Mesenchymal stem cell (in vitro differentiated cells and primary cell): ENCODE results near the gene ZNF44.

Source experiments
- DNase-seq: peaks from one replicate; pipeline ENCODE4 v3.0.0-alpha.2; 2013
- H2AFZ ChIP-seq: one replicate; pipeline ENCODE4 v1.6.1; 2013; ENCODE audit warnings: low read depth, mild to moderate bottlenecking, control low read depth, inconsistent platforms, low read length, moderate library complexity
- H2AK5ac ChIP-seq: 2 replicates; pipeline ENCODE4 v1.6.1; 2013; ENCODE audit warnings: low read length, moderate library complexity, mild to moderate bottlenecking, inconsistent platforms; ENCODE audit not compliant: severe bottlenecking
- H2BK120ac ChIP-seq: one replicate; pipeline ENCODE4 v1.6.1; 2013; ENCODE audit warnings: low read depth, mild to moderate bottlenecking, inconsistent platforms, low read length, moderate library complexity
- H2BK12ac ChIP-seq, 2 experiments: one replicate each; pipeline ENCODE4 v1.6.1; 2013; ENCODE audit warnings: inconsistent platforms in 2 of 2, low read length in 2 of 2, mild to moderate bottlenecking in 2 of 2, moderate library complexity in 2 of 2, control low read depth in 1 of 2
- H2BK15ac ChIP-seq: one replicate; pipeline ENCODE4 v1.6.1; 2013; ENCODE audit warnings: mild to moderate bottlenecking, low read depth, inconsistent platforms; ENCODE audit not compliant: poor library complexity, severe bottlenecking
- H2BK5ac ChIP-seq: 2 replicates; pipeline ENCODE4 v1.6.1; 2013; ENCODE audit warnings: low read depth, mild to moderate bottlenecking, low read length, control low read depth, inconsistent platforms; ENCODE audit not compliant: poor library complexity, severe bottlenecking
- H3K14ac ChIP-seq, 2 experiments: one replicate each; pipeline ENCODE4 v1.6.1; 2013; ENCODE audit warnings: inconsistent platforms in 2 of 2, low read length in 2 of 2, control low read depth in 1 of 2, mild to moderate bottlenecking in 1 of 2, moderate library complexity in 1 of 2
- H3K18ac ChIP-seq, 2 experiments: one replicate each; pipeline ENCODE4 v1.6.1; 2013; ENCODE audit warnings: inconsistent platforms in 2 of 2, low read length in 2 of 2, control low read depth in 1 of 2, low read depth in 1 of 2, mild to moderate bottlenecking in 1 of 2
- H3K23ac ChIP-seq, 2 experiments: one replicate each; pipeline ENCODE4 v1.6.1; 2013; ENCODE audit warnings: inconsistent platforms in 2 of 2, low read length in 2 of 2, mild to moderate bottlenecking in 2 of 2, moderate library complexity in 2 of 2, control low read depth in 1 of 2
- H3K27ac ChIP-seq: 2 replicates; pipeline ENCODE4 v1.5.1; 2013; ENCODE audit warnings: mild to moderate bottlenecking, moderate library complexity, low read length, control low read depth, inconsistent platforms; ENCODE audit not compliant: poor library complexity, severe bottlenecking
- H3K27me3 ChIP-seq, 2 experiments: 2 replicates each; pipeline versions ENCODE4 v1.6.1 to v1.7.0; 2013; ENCODE audit warnings: low read length in 2 of 2, mild to moderate bottlenecking in 2 of 2, moderate library complexity in 2 of 2, control low read depth in 1 of 2, inconsistent platforms in 1 of 2; ENCODE audit not compliant: control insufficient read depth in 1 of 2, insufficient read depth in 1 of 2
- H3K36me3 ChIP-seq, 2 experiments: 2 replicates each; pipeline versions ENCODE4 v1.6.1 to v1.7.0; 2013; ENCODE audit warnings: low read length in 2 of 2, control low read depth in 1 of 2, inconsistent platforms in 1 of 2, low read depth in 1 of 2, mild to moderate bottlenecking in 1 of 2; ENCODE audit not compliant: insufficient read depth in 2 of 2, control insufficient read depth in 1 of 2
- H3K4ac ChIP-seq, 2 experiments: one replicate each; pipeline ENCODE4 v1.6.1; 2013; ENCODE audit warnings: inconsistent platforms in 2 of 2, low read length in 2 of 2, mild to moderate bottlenecking in 2 of 2, moderate library complexity in 2 of 2, control low read depth in 1 of 2, low read depth in 1 of 2
- H3K4me1 ChIP-seq: 2 replicates; pipeline ENCODE4 v1.6.1; 2013; ENCODE audit warnings: low read depth, low read length, control low read depth; ENCODE audit not compliant: control insufficient read depth, insufficient read depth
- H3K4me2 ChIP-seq: 2 replicates; pipeline ENCODE4 v1.6.1; 2013; ENCODE audit warnings: low read length, mild to moderate bottlenecking, inconsistent platforms; ENCODE audit not compliant: poor library complexity, severe bottlenecking
- H3K4me3 ChIP-seq, 2 experiments: 2 replicates each; pipeline versions ENCODE4 v1.5.1 to v1.7.0; 2013; ENCODE audit warnings: low read length in 2 of 2, mild to moderate bottlenecking in 2 of 2, control low read depth in 1 of 2, low read depth in 1 of 2; ENCODE audit not compliant: insufficient read depth in 1 of 2
- H3K79me1 ChIP-seq: replicated peaks from 2 replicates; pipeline ENCODE4 v1.6.1; 2013; ENCODE audit warnings: mild to moderate bottlenecking, control low read depth, low read length, inconsistent platforms; ENCODE audit not compliant: poor library complexity, severe bottlenecking
- H3K9ac ChIP-seq: 2 replicates; pipeline ENCODE4 v1.7.0; 2013; ENCODE audit warnings: mild to moderate bottlenecking, low read length, moderate library complexity
- H3K9me3 ChIP-seq: 2 replicates; pipeline ENCODE4 v1.7.0; 2013; ENCODE audit warnings: mild to moderate bottlenecking, low read length; ENCODE audit not compliant: control insufficient read depth
- H4K8ac ChIP-seq: one replicate; pipeline ENCODE4 v1.6.1; 2013; ENCODE audit warnings: inconsistent platforms, mild to moderate bottlenecking, low read length, moderate library complexity
- H4K91ac ChIP-seq: one replicate; pipeline ENCODE4 v1.6.1; 2013; ENCODE audit warnings: mild to moderate bottlenecking, low read length, inconsistent platforms
- WGBS: methylation state at CpG from one replicate; pipeline ENCODE4 v1.1.7; 2013; ENCODE audit warnings: mixed read lengths; 5-methylcytosine and 5-hydroxymethylcytosine counted together

ZNF44 gene

GRCh38 chr19:12261554-12261953, 33.1 kb downstream of the ZNF44 start:
- Histone ChIP-seq H3K4me1 (no peaks in the 10 kb centered on the region), H4K8ac (no peak overlapping the region), H3K9ac (no peak overlapping the region), H2AFZ (no peak overlapping the region), H3K27ac (no peak overlapping the region), H3K23ac (no peak overlapping the region), H3K27me3 (no peaks in the 10 kb centered on the region), H3K14ac (no peak overlapping the region), H2BK120ac (no peak overlapping the region), H2AK5ac (no peak overlapping the region), H2BK5ac (no peak overlapping the region), H3K18ac (no peak overlapping the region), H3K79me1 (peaks cover 2% of the 10 kb centered on the region), H4K91ac (no peak overlapping the region), H3K4ac (no peak overlapping the region), H3K36me3 (peaks cover 0 to 7% of the 10 kb centered on the region in 2 experiments), H2BK15ac (no peak overlapping the region), H2BK12ac (no peak overlapping the region), H3K4me3 (no peak overlapping the region), H3K4me2 (no peak overlapping the region), H3K9me3 (peaks cover 77% of the 10 kb centered on the region)
- no peak for DNase-seq
- no CpG with 5 or more reads among the region's 1 CpG for WGBS

DNA sequence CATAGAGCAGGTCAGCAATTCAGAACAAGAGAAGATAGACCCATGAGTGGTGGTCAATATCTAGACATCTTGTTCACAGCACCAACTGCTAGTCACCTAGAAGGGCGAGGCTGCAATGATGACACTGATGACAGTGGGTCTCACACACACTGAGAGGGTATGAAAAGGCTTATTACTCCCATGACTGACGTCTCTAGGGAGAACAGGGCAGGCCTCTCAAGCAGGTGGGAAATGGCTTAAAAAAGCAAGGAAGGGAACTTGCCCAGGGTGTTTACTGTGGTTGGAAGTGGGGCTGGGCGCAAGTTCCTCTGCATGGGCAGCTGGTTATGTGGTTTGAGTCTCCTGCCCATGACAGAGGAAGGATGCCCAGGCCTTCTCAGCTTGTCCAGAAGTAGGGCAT, 33.8 kb downstream of the ZNF44 start:
- no peaks in the 10 kb centered on the region for H3K27me3 ChIP-seq
- no peak overlapping the region for H4K8ac ChIP-seq
- 75% methylated on average over 3 of the region's 3 CpGs for WGBS
- no peaks in the 10 kb centered on the region for H3K4me1 ChIP-seq
- H3K4ac ChIP-seq = no peak overlapping the region
- H3K9me3 ChIP-seq = peaks cover 77% of the 10 kb centered on the region
- H2BK5ac ChIP-seq = no peak overlapping the region
- H3K14ac ChIP-seq = no peak overlapping the region
- no peak overlapping the region for H3K23ac ChIP-seq
- H3K79me1 ChIP-seq = no peaks in the 10 kb centered on the region
- H3K4me3 ChIP-seq = no peak overlapping the region
- H2AFZ ChIP-seq = no peak overlapping the region
- no peak overlapping the region for H3K27ac ChIP-seq
- no peak overlapping the region for H2BK12ac ChIP-seq
- DNase-seq = no peak
- H2BK120ac ChIP-seq = no peak overlapping the region
- H3K18ac ChIP-seq = no peak overlapping the region
- H2AK5ac ChIP-seq = no peak overlapping the region
- peaks cover 0 to 2% of the 10 kb centered on the region in 2 experiments for H3K36me3 ChIP-seq
- H3K9ac ChIP-seq = no peak overlapping the region
- peak overlapping the region; percentile 56 for H4K91ac ChIP-seq
- H3K4me2 ChIP-seq = no peak overlapping the region
- no peak overlapping the region for H2BK15ac ChIP-seq

DNA sequence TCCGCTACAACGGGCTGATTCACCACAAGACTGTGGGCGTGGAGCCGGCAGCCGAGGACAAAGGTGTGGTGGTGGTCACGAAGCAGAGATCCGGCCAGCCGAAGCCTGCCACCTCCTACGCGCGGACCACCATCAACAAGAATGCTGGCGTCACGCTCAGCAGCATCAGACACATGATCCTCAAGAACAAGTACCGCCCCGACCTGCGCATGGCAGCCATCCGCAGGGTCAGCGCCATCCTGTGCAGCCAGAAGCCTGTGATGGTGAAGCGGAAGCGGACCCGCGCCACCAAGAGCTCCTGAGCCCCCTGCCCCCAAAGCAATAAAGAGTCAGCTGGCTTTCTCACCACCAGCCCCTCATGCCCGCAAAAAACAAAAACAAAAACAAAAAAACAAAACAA, 34.4 kb downstream of the ZNF44 start:
- no peak overlapping the region for H3K4me3 ChIP-seq
- no peak overlapping the region for H3K14ac ChIP-seq
- no peak overlapping the region for H3K9ac ChIP-seq
- no peak overlapping the region for H4K8ac ChIP-seq
- H2BK5ac ChIP-seq = no peak overlapping the region
- no peak overlapping the region for H3K4me2 ChIP-seq
- no peak overlapping the region for H4K91ac ChIP-seq
- WGBS = 93% methylated on average over 23 of the region's 23 CpGs
- H3K18ac ChIP-seq = no peak overlapping the region
- H3K4me1 ChIP-seq = no peaks in the 10 kb centered on the region
- H2AFZ ChIP-seq = no peak overlapping the region
- H3K36me3 ChIP-seq = no peaks in the 10 kb centered on the region
- peaks cover 74% of the 10 kb centered on the region for H3K9me3 ChIP-seq
- no peak overlapping the region for H2BK120ac ChIP-seq
- H2BK12ac ChIP-seq = no peak overlapping the region
- no peaks in the 10 kb centered on the region for H3K79me1 ChIP-seq
- no peak overlapping the region for H3K23ac ChIP-seq
- H3K27ac ChIP-seq = no peak overlapping the region
- no peak overlapping the region for H3K4ac ChIP-seq
- no peak overlapping the region for H2BK15ac ChIP-seq
- no peak for DNase-seq
- H2AK5ac ChIP-seq = no peak overlapping the region
- H3K27me3 ChIP-seq = no peaks in the 10 kb centered on the region

DNA sequence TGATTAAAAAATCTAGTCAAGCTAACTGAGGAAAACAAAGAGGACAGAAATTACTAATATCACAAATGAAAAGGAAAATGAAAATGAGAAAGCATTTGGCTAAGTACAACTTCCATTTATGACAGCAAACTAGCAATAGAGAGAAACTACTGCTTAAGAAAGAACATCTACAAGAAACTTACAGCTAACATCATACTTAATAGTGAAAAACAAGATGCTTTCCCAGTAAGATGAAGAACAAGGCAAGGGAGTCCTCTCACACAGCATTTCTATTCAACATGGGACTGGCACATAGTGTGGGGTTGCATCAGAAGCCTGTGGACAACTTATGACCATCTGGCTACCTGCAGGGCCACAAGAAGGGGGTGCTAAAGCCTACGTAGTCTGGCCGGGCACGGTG, 39.3 kb downstream of the ZNF44 start:
- Histone ChIP-seq H3K9me3 (peaks cover 81% of the 10 kb centered on the region), H2BK5ac (peak overlapping the region; percentile 19), H3K79me1 (no peaks in the 10 kb centered on the region), H2AFZ (no peak overlapping the region), H3K27me3 (no peaks in the 10 kb centered on the region), H3K14ac (no peak overlapping the region), H3K9ac (no peak overlapping the region), H2BK15ac (no peak overlapping the region), H3K4me1 (no peaks in the 10 kb centered on the region), H2BK120ac (no peak overlapping the region), H3K4me3 (peak overlapping the region in 1 of 2 experiments; percentile 49), H3K23ac (no peak overlapping the region), H3K4me2 (no peak overlapping the region), H4K91ac (no peak overlapping the region), H3K4ac (no peak overlapping the region), H4K8ac (no peak overlapping the region), H3K18ac (no peak overlapping the region), H3K27ac (no peak overlapping the region), H2BK12ac (no peak overlapping the region), H3K36me3 (peaks cover 0 to under 1% of the 10 kb centered on the region in 2 experiments), H2AK5ac (no peak overlapping the region)
- WGBS = 90% methylated on average over 3 of the region's 3 CpGs
- DNase-seq = no peak
